22Rv1 (cell line): ENCODE results near the gene ADGRB3.

ENCODE experiments used
- ZFX ChIP-seq: fragments of 450-650 bp; IDR thresholded peaks from 2 replicates; pipeline ENCODE4 v1.6.1; 2017; ENCODE audit warnings: antibody characterized with exemption, borderline replicate concordance
- TF ChIP-seq, protein P1 (sequence below): fragments of 450-650 bp; IDR thresholded peaks from 2 replicates; pipeline ENCODE4 v1.5.1; 2017; ENCODE audit warnings: mild to moderate bottlenecking

DNA sequence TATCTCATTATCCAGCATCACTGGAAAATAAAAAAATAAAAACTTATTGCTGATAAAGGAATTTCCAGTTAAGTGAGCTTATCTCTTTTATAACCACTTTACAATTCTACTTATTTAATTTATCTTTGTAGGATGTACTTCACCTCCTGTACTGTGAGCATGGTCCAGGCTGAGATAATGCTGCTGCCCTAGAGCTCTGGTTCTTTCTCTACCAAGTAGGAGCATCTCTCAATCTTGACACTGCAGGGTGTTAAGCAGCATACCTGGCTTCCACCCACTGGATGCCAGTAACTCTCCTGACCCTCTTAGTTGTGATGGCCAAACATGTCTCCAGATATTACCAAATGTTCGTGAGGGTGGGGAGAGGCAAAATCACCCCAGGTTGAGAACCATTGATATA lies 454.5 kb downstream of the ADGRB3 start:
- TF ChIP-seq, protein P1, sequence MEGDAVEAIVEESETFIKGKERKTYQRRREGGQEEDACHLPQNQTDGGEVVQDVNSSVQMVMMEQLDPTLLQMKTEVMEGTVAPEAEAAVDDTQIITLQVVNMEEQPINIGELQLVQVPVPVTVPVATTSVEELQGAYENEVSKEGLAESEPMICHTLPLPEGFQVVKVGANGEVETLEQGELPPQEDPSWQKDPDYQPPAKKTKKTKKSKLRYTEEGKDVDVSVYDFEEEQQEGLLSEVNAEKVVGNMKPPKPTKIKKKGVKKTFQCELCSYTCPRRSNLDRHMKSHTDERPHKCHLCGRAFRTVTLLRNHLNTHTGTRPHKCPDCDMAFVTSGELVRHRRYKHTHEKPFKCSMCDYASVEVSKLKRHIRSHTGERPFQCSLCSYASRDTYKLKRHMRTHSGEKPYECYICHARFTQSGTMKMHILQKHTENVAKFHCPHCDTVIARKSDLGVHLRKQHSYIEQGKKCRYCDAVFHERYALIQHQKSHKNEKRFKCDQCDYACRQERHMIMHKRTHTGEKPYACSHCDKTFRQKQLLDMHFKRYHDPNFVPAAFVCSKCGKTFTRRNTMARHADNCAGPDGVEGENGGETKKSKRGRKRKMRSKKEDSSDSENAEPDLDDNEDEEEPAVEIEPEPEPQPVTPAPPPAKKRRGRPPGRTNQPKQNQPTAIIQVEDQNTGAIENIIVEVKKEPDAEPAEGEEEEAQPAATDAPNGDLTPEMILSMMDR: no peak
- no peak for TF ChIP-seq ZFX
